Measurements from ENCODE around the gene CCDC186. TPM values are rescaled to one million over a fixed set of nuclear protein-coding genes. Genes with fewer than 3 reads are reported as not detected.

CCDC186 gene
- total and polyA plus RNA-seq, 2 of the 13 experiments (the other 11 are each of a cell fraction or from before 2014, with no cell fraction given): 4.2 to 11.8 TPM

- H4K20me1 ChIP-seq (ENCODE audit: insufficient read depth, low read length): no peaks in the 10 kb centered on the region
- no peaks in the 10 kb centered on the region for H3K4me1 ChIP-seq (ENCODE audit: insufficient read depth, low read length)
- POLR2A ChIA-PET: interaction anchor here (0.7 kb wide), 1 partner anchor 440 kb away, joined by 4 read pairs; no protein-coding TSS in a partner anchor
- no peak overlapping the region for H3K4me3 ChIP-seq (replicated peaks in 1 of 3; ENCODE audit: insufficient read depth in 1 of 3, low read depth in 2 of 3, low read length in 3 of 3)
- BruUV-seq (replicated peaks): no TSS peak
- in situ Hi-C loops (cut with HindIII; ENCODE audit: extremely low pct_ligation_motif_present, low pct_unique_long_range_greater_than_20kb) (no loop called here), intact Hi-C loops (cut with micrococcal nuclease; ENCODE audit: unreplicated experiment) (no loop called here)
- peaks cover 0 to 9% of the 10 kb centered on the region in 2 experiments; a peak in 2 of 5 replicates for H3K27me3 ChIP-seq (ENCODE audit: control insufficient read depth in 1 of 2, insufficient read depth in 2 of 2, low read length in 2 of 2)
- FAIRE-seq (no peak), ATAC-seq (no peak), DNase-seq (ENCODE audit: low spot score) (no peak)
- WGBS (ENCODE audit: low lambda C conversion rate): 62% methylated on average over 3 of the region's 3 CpGs
- no peak overlapping the region for H3K27ac ChIP-seq (ENCODE audit: extremely low read length, insufficient read depth, low read length)
- CTCF ChIA-PET (ENCODE audit: low intra/inter-chr PET ratio, low total read pairs): no interaction called here
- H3K36me3 ChIP-seq (replicated peaks in 1 of 2; ENCODE audit: control insufficient read depth in 1 of 2, insufficient read depth in 2 of 2, low read length in 2 of 2): no peaks in the 10 kb centered on the region
- no peak overlapping the region for H3K4me2 ChIP-seq (ENCODE audit: low read depth, low read length)
- H3K9me3 ChIP-seq (ENCODE audit: low read length): no peaks in the 10 kb centered on the region
- H2AFZ ChIP-seq (ENCODE audit: low read length): no peak overlapping the region
- H3K79me2 ChIP-seq (ENCODE audit: insufficient read depth, low read length): no peaks in the 10 kb centered on the region
- H3K9ac ChIP-seq (ENCODE audit: insufficient read depth, low read depth, low read length): no peak overlapping the region
- TF ChIP-seq ZNF576 (CRISPR knock-in tag; IDR thresholded peaks at IDR 0.05) (no peak), DMTF1 (CRISPR knock-in tag; IDR thresholded peaks at IDR 0.05) (no peak), STAT6 (CRISPR knock-in tag; IDR thresholded peaks at IDR 0.05; ENCODE audit: borderline replicate concordance) (no peak), BHLHE40 (IDR thresholded peaks at IDR 0.05; ENCODE audit: low read length) (no peak), ZNF18 (CRISPR knock-in tag; IDR thresholded peaks at IDR 0.05; ENCODE audit: insufficient replicate concordance) (no peak), SNAPC2 (CRISPR knock-in tag; IDR thresholded peaks at IDR 0.05) (no peak), JARID2 (CRISPR knock-in tag; IDR thresholded peaks at IDR 0.05; ENCODE audit: insufficient replicate concordance) (no peak), STAT5B (CRISPR knock-in tag; IDR thresholded peaks at IDR 0.05) (no peak), CEBPZ (IDR thresholded peaks at IDR 0.05; ENCODE audit: low read length) (no peak), SRSF9 (IDR thresholded peaks at IDR 0.05; ENCODE audit: borderline replicate concordance, insufficient read depth, low read depth, low read length, poor library complexity, severe bottlenecking) (no peak), ZNF335 (CRISPR knock-in tag; IDR thresholded peaks at IDR 0.05) (no peak), TEAD2 (CRISPR knock-in tag; IDR thresholded peaks at IDR 0.05) (no peak), TARDBP (CRISPR knock-in tag; IDR thresholded peaks at IDR 0.05) (no peak), FLYWCH1 (CRISPR knock-in tag; IDR thresholded peaks at IDR 0.05) (no peak), SMARCE1 (IDR thresholded peaks at IDR 0.05; ENCODE audit: borderline replicate concordance) (no peak)
Measured at GRCh38 chr10:114188900-114189299, 14.9 kb upstream of the CCDC186 start.

Data from HepG2 (cell line).